Panc1 (cell line): ENCODE measurements around the gene TMEM164.

Experiments
- CTCF ChIP-seq: fragments of 450-650 bp; IDR thresholded peaks from 2 replicates; pipeline ENCODE4 v1.5.1; 2017; ENCODE audit warnings: mild to moderate bottlenecking
- POLR2AphosphoS5 ChIP-seq: IDR thresholded peaks from 2 replicates; pipeline ENCODE4 v1.6.1; 2012; ENCODE audit warnings: mild to moderate bottlenecking, low read depth, low read length, moderate library complexity
- SIN3A ChIP-seq: IDR thresholded peaks from 2 replicates; pipeline ENCODE4 v1.6.1; 2012; ENCODE audit warnings: low read depth, mild to moderate bottlenecking, low read length, moderate library complexity, borderline replicate concordance; ENCODE audit not compliant: insufficient read depth
- TCF7L2 ChIP-seq: IDR thresholded peaks from 2 replicates; pipeline ENCODE4 v1.6.1; 2011; ENCODE audit warnings: mild to moderate bottlenecking, low read depth, low read length, inconsistent platforms

GRCh38 chrX:110050386-110050785, 47.5 kb downstream of the TMEM164 start:
- TF ChIP-seq CTCF (no peak), SIN3A (no peak), TCF7L2 (no peak), POLR2AphosphoS5 (no peak)
